Neural cell (in vitro differentiated cells): ENCODE results near the gene ARGLU1. TPM values are rescaled to one million over a fixed set of nuclear protein-coding genes. Genes with fewer than 3 reads are reported as not detected.

Source experiments
- H2AFZ ChIP-seq: fragments of 200-600, 300-800 bp; sonication (generic), shearing (Covaris generic); 2 replicates; pipeline ENCODE4 v1.6.0; 2014; ENCODE audit warnings: low read depth, mild to moderate bottlenecking, antibody characterized with exemption, low read length, moderate library complexity
- H3F3A ChIP-seq: fragments of 200-600 bp; shearing (Covaris generic); 2 replicates; pipeline ENCODE4 v1.6.1; 2016; ENCODE audit warnings: mild to moderate bottlenecking, moderate library complexity, mixed read lengths, antibody characterized with exemption, low read length; ENCODE audit not compliant: insufficient read depth, poor library complexity, severe bottlenecking
- H3K27ac ChIP-seq: fragments of 200-600, 300-800 bp; sonication (generic), shearing (Covaris generic); 2 replicates; pipeline ENCODE4 v1.5.1; 2014; ENCODE audit warnings: mild to moderate bottlenecking, low read length, moderate library complexity
- H3K27me3 ChIP-seq: fragments of 300-800, 200-600 bp; sonication (generic), shearing (Covaris generic); 2 replicates; pipeline ENCODE4 v1.6.0; 2014; ENCODE audit warnings: mild to moderate bottlenecking, low read depth, low read length, moderate library complexity; ENCODE audit not compliant: insufficient read depth
- H3K36me3 ChIP-seq: fragments of 300-800, 200-600 bp; sonication (generic), shearing (Covaris generic); 2 replicates; pipeline ENCODE4 v1.5.1; 2014; ENCODE audit warnings: mild to moderate bottlenecking, antibody characterized with exemption, low read length, moderate library complexity; ENCODE audit not compliant: insufficient read depth
- H3K4me2 ChIP-seq: fragments of 300-800, 200-600 bp; sonication (generic), shearing (Covaris generic); 2 replicates; pipeline ENCODE4 v1.6.0; 2014; ENCODE audit warnings: mild to moderate bottlenecking, low read length
- H3K4me3 ChIP-seq: fragments of 300-800, 200-600 bp; sonication (generic), shearing (Covaris generic); 2 replicates; pipeline ENCODE4 v1.5.1; 2014; ENCODE audit warnings: mild to moderate bottlenecking, low read length, moderate library complexity
- H3K79me2 ChIP-seq: fragments of 200-600 bp; shearing (Covaris generic); replicated peaks from 2 replicates; pipeline ENCODE4 v1.6.0; 2014; ENCODE audit warnings: mild to moderate bottlenecking, low read length, moderate library complexity; ENCODE audit not compliant: insufficient read depth
- H3K9ac ChIP-seq: fragments of 300-800, 200-600 bp; sonication (generic), shearing (Covaris generic); 2 replicates; pipeline ENCODE4 v1.6.1; 2016; ENCODE audit warnings: mild to moderate bottlenecking, low read length, mixed read lengths
- H3K9me2 ChIP-seq: fragments of 200-600 bp; shearing (Covaris generic); 2 replicates; pipeline ENCODE4 v1.6.1; 2016; ENCODE audit warnings: mild to moderate bottlenecking, low read length, mixed read lengths; ENCODE audit not compliant: insufficient read depth
- H3K9me3 ChIP-seq: fragments of 200-600, 300-800 bp; sonication (generic), shearing (Covaris generic); 2 replicates; pipeline ENCODE4 v1.6.1; 2016; ENCODE audit warnings: mild to moderate bottlenecking, mixed run types, low read length, moderate library complexity, mixed read lengths
- H4K20me1 ChIP-seq: fragments of 200-600 bp; shearing (Covaris generic); 2 replicates; pipeline ENCODE4 v1.6.1; 2016; ENCODE audit warnings: mild to moderate bottlenecking, mixed run types; ENCODE audit not compliant: insufficient read depth
- EP300 ChIP-seq: fragments of 450-650 bp; conservative IDR thresholded peaks from 2 replicates; pipeline ENCODE4 v1.6.1; 2014; ENCODE audit warnings: antibody characterized with exemption, mild to moderate bottlenecking, moderate library complexity; ENCODE audit not compliant: poor library complexity, severe bottlenecking
- EZH2 ChIP-seq: fragments of 200-600, 300-800 bp; shearing (Covaris generic), sonication (generic); IDR thresholded peaks from 2 replicates; pipeline ENCODE4 v1.6.1; 2014; ENCODE audit warnings: antibody characterized with exemption, low read length, borderline replicate concordance, mild to moderate bottlenecking; ENCODE audit not compliant: insufficient read depth, poor library complexity, severe bottlenecking
- MXI1 ChIP-seq: fragments of 450-650 bp; conservative IDR thresholded peaks from 2 replicates; pipeline ENCODE4 v1.6.1; 2014; ENCODE audit warnings: antibody characterized with exemption, mild to moderate bottlenecking; ENCODE audit not compliant: poor library complexity, severe bottlenecking
- POLR2AphosphoS5 ChIP-seq: IDR thresholded peaks from 2 replicates; pipeline ENCODE4 v1.6.1; 2012
- RAD21 ChIP-seq: fragments of 450-650 bp; conservative IDR thresholded peaks from 2 replicates; pipeline ENCODE4 v1.6.1; 2014; ENCODE audit warnings: antibody characterized with exemption, mild to moderate bottlenecking, moderate library complexity
- SMC3 ChIP-seq: fragments of 450-650 bp; conservative IDR thresholded peaks from 2 replicates; pipeline ENCODE4 v1.6.1; 2014; ENCODE audit warnings: antibody characterized with exemption, mild to moderate bottlenecking, moderate library complexity; ENCODE audit not compliant: poor library complexity
- TAF1 ChIP-seq: IDR thresholded peaks from 2 replicates; pipeline ENCODE4 v1.6.1; 2012; ENCODE audit warnings: low read depth
- polyA plus RNA-seq: library from polyadenylated mRNA; depleted of rRNA; stranded (reverse); fragments of >200 nt; gene quantifications from 2 replicates; pipeline ENCODE4 v1.2.3, GENCODE V29; 2014
- TF ChIP-seq, protein P1 (sequence below): IDR thresholded peaks from 2 replicates; pipeline ENCODE4 v1.6.1; 2012; ENCODE audit warnings: borderline replicate concordance
- TF ChIP-seq, protein P2 (sequence below): fragments of 450-650 bp; IDR thresholded peaks from 2 replicates; pipeline ENCODE4 v1.5.1; 2014; ENCODE audit warnings: antibody characterized with exemption, mild to moderate bottlenecking, moderate library complexity; ENCODE audit not compliant: poor library complexity, severe bottlenecking

ARGLU1 gene
- polyA plus RNA-seq, 1 donor from 2014 or later = 967 TPM

DNA sequence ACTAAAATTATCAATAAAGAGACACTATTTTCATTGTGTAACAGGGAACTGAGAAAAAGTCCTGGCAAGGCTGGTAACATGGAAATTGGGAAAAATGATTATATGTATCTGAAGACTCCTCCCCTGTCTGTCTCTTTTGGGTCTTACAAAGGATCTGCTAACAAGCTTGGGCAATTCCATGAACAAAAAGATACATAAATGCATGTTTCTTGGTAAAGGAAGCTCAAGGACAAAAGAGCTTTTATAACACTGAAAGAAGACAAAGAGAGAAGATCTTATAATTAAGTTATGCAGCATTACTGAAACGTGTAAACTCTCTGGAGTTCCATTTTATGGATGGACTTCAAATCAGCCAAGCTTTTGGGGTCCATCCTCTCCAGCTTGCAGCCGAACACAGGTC, 61.7 kb downstream of the ARGLU1 start:
- H4K20me1 ChIP-seq = no peaks in the 10 kb centered on the region
- H2AFZ ChIP-seq = no peak overlapping the region
- peak overlapping the region; percentile 4 for H3K27ac ChIP-seq
- H3K9me2 ChIP-seq = no peaks in the 10 kb centered on the region
- TF ChIP-seq, protein P1, sequence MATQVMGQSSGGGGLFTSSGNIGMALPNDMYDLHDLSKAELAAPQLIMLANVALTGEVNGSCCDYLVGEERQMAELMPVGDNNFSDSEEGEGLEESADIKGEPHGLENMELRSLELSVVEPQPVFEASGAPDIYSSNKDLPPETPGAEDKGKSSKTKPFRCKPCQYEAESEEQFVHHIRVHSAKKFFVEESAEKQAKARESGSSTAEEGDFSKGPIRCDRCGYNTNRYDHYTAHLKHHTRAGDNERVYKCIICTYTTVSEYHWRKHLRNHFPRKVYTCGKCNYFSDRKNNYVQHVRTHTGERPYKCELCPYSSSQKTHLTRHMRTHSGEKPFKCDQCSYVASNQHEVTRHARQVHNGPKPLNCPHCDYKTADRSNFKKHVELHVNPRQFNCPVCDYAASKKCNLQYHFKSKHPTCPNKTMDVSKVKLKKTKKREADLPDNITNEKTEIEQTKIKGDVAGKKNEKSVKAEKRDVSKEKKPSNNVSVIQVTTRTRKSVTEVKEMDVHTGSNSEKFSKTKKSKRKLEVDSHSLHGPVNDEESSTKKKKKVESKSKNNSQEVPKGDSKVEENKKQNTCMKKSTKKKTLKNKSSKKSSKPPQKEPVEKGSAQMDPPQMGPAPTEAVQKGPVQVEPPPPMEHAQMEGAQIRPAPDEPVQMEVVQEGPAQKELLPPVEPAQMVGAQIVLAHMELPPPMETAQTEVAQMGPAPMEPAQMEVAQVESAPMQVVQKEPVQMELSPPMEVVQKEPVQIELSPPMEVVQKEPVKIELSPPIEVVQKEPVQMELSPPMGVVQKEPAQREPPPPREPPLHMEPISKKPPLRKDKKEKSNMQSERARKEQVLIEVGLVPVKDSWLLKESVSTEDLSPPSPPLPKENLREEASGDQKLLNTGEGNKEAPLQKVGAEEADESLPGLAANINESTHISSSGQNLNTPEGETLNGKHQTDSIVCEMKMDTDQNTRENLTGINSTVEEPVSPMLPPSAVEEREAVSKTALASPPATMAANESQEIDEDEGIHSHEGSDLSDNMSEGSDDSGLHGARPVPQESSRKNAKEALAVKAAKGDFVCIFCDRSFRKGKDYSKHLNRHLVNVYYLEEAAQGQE = no peak
- no peak for TF ChIP-seq EZH2
- TF ChIP-seq POLR2AphosphoS5 = no peak
- TF ChIP-seq EP300 = no peak
- peaks cover 15% of the 10 kb centered on the region for H3K36me3 ChIP-seq
- H3F3A ChIP-seq = no peaks in the 10 kb centered on the region
- H3K79me2 ChIP-seq = peaks cover 96% of the 10 kb centered on the region
- no peak overlapping the region for H3K9ac ChIP-seq
- no peak overlapping the region for H3K4me2 ChIP-seq
- no peaks in the 10 kb centered on the region for H3K9me3 ChIP-seq
- no peaks in the 10 kb centered on the region for H3K27me3 ChIP-seq
- H3K4me3 ChIP-seq = no peak overlapping the region

DNA sequence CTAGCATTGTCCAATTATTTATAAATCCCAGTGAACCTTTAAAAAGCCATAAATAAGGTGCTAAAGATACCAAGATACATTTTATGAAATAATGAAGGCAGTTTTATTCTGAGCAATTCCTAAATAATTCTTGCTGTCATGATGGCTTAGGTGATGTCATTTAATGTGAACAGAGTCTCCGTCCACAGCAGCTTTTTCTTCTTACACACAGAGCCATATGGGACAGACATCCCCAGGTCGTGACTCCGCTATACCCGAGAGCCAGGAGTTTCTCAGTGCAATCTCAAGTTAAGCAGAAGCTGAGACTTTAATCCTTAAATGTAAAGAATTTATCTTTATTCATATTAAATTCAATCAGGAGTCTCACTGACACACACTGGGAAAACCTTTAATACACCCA, 62.2 kb downstream of the ARGLU1 start:
- no peaks in the 10 kb centered on the region for H3F3A ChIP-seq
- no peak overlapping the region for H3K9ac ChIP-seq
- H3K27ac ChIP-seq = peak overlapping the region; percentile 4
- peaks cover 13% of the 10 kb centered on the region for H3K36me3 ChIP-seq
- no peak overlapping the region for H3K4me3 ChIP-seq
- no peaks in the 10 kb centered on the region for H3K27me3 ChIP-seq
- no peaks in the 10 kb centered on the region for H3K9me2 ChIP-seq
- H3K79me2 ChIP-seq = peaks cover 97% of the 10 kb centered on the region
- H4K20me1 ChIP-seq = no peaks in the 10 kb centered on the region
- no peak overlapping the region for H2AFZ ChIP-seq
- no peak overlapping the region for H3K4me2 ChIP-seq
- no peaks in the 10 kb centered on the region for H3K9me3 ChIP-seq
- TF ChIP-seq SMC3 = no peak
- no peak for TF ChIP-seq TAF1
- no peak for TF ChIP-seq POLR2AphosphoS5
- TF ChIP-seq, protein P2, sequence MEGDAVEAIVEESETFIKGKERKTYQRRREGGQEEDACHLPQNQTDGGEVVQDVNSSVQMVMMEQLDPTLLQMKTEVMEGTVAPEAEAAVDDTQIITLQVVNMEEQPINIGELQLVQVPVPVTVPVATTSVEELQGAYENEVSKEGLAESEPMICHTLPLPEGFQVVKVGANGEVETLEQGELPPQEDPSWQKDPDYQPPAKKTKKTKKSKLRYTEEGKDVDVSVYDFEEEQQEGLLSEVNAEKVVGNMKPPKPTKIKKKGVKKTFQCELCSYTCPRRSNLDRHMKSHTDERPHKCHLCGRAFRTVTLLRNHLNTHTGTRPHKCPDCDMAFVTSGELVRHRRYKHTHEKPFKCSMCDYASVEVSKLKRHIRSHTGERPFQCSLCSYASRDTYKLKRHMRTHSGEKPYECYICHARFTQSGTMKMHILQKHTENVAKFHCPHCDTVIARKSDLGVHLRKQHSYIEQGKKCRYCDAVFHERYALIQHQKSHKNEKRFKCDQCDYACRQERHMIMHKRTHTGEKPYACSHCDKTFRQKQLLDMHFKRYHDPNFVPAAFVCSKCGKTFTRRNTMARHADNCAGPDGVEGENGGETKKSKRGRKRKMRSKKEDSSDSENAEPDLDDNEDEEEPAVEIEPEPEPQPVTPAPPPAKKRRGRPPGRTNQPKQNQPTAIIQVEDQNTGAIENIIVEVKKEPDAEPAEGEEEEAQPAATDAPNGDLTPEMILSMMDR = no peak
- TF ChIP-seq EP300 = no peak
- no peak for TF ChIP-seq MXI1
- TF ChIP-seq RAD21 = no peak

DNA sequence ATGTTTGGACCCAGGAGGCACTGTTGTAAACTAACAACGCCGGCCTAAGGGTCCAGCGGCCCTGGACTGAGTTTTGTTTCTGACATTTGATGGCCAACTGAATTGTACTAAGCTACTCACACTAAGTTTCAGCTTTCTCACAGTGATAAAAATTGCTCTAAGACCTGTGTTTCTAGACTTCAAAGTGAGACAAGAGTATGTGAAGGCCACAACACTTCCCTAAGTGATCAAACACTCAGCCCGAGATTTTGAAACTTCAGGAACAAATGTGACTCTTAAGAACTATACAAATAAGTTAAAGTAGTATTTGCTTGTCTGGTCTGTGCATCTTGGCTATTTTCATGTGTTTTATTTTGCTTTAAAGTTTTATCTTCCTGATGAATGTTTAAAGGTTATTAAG, 62.6 kb downstream of the ARGLU1 start:
- Histone ChIP-seq H3K9me3 (no peaks in the 10 kb centered on the region), H3K4me3 (no peak overlapping the region), H3K36me3 (peaks cover 10% of the 10 kb centered on the region), H3K27me3 (no peaks in the 10 kb centered on the region), H3K27ac (peak overlapping the region; percentile 4), H3K79me2 (peaks cover 97% of the 10 kb centered on the region), H2AFZ (no peak overlapping the region), H3K4me2 (no peak overlapping the region), H4K20me1 (no peaks in the 10 kb centered on the region), H3K9me2 (no peaks in the 10 kb centered on the region), H3F3A (no peaks in the 10 kb centered on the region), H3K9ac (no peak overlapping the region)
- no peak for TF ChIP-seq POLR2AphosphoS5
- TF ChIP-seq, protein P2 = no peak
- TF ChIP-seq, protein P1 = no peak
